CD4-positive, CD25-positive, alpha-beta regulatory T cell (primary cell): Measurements from ENCODE around the gene PACSIN3. TPM values are rescaled to one million over a fixed set of nuclear protein-coding genes. Genes with fewer than 3 reads are reported as not detected.

ENCODE experiments used
- ATAC-seq, 2 donors: fragments of 150-1000 bp; cut with Tn5 transposase; one replicate each; pipeline ENCODE4 v1.10.0; 2021; ENCODE audit warnings: low read depth in 2 of 2, moderate number of reproducible peaks in 2 of 2, moderate library complexity in 1 of 2
- DNase-seq, 3 donors: peaks; one replicate each; pipeline versions ENCODE4 v3.0.0 to v3.0.0-alpha.2; 2012 to 2022; ENCODE audit warnings: mixed read lengths in 1 of 3
- H3K27ac ChIP-seq: one replicate; pipeline ENCODE4 v1.7.0; 2013; ENCODE audit warnings: mild to moderate bottlenecking, low read length; ENCODE audit not compliant: insufficient read depth, poor library complexity, severe bottlenecking
- H3K27me3 ChIP-seq: one replicate; pipeline ENCODE4 v1.7.0; 2013; ENCODE audit warnings: low read length; ENCODE audit not compliant: control insufficient read depth, insufficient read depth
- H3K36me3 ChIP-seq: one replicate; pipeline ENCODE4 v1.7.0; 2013; ENCODE audit warnings: mild to moderate bottlenecking, low read length, moderate library complexity; ENCODE audit not compliant: control insufficient read depth, insufficient read depth
- H3K4me1 ChIP-seq: 2 replicates; pipeline ENCODE4 v1.7.0; 2013; ENCODE audit warnings: mild to moderate bottlenecking, low read length; ENCODE audit not compliant: insufficient read depth, control insufficient read depth, poor library complexity, severe bottlenecking
- H3K4me3 ChIP-seq: one replicate; pipeline ENCODE4 v1.7.0; 2013; ENCODE audit warnings: low read depth, mild to moderate bottlenecking, low read length, moderate library complexity
- H3K9me3 ChIP-seq, 2 experiments: 1 replicate in 1 of 2; 2 replicates in 1 of 2; pipeline ENCODE4 v1.7.0; 2013; ENCODE audit warnings: low read length in 2 of 2, mild to moderate bottlenecking in 1 of 2, moderate library complexity in 1 of 2; ENCODE audit not compliant: control insufficient read depth in 2 of 2
- H3K27ac Mint-ChIP-seq, 3 donors: one replicate each; pipeline ENCODE4 v1.8.0; 2020 to 2022; ENCODE audit warnings: mild to moderate bottlenecking in 3 of 3, mixed read lengths in 3 of 3, moderate library complexity in 2 of 3
- H3K27me3 Mint-ChIP-seq: one replicate; pipeline ENCODE4 v1.8.0; 2022; ENCODE audit warnings: mild to moderate bottlenecking, mixed read lengths
- H3K36me3 Mint-ChIP-seq: one replicate; pipeline ENCODE4 v1.8.0; 2020; ENCODE audit warnings: mixed read lengths
- H3K4me1 Mint-ChIP-seq, 4 donors: one replicate each; pipeline ENCODE4 v1.8.0; 2020 to 2022; ENCODE audit warnings: mixed read lengths in 4 of 4, mild to moderate bottlenecking in 1 of 4
- H3K4me3 Mint-ChIP-seq, 4 donors: one replicate each; pipeline ENCODE4 v1.8.0; 2020 to 2022; ENCODE audit warnings: mild to moderate bottlenecking in 4 of 4, mixed read lengths in 4 of 4, moderate library complexity in 3 of 4
- H3K9me3 Mint-ChIP-seq, 7 donors: one replicate each; pipeline ENCODE4 v1.8.0; 2020 to 2022; ENCODE audit warnings: mixed read lengths in 7 of 7, mild to moderate bottlenecking in 3 of 7, moderate library complexity in 2 of 7
- polyA plus RNA-seq, 4 donors: library from polyadenylated mRNA; unstranded; fragments of 300-500 nt; fragmentation: Illumina TruSeq; gene quantifications; one replicate each; pipeline ENCODE4 v1.2.3, GENCODE V29; 2021
- total RNA-seq: library from RNA; stranded (reverse); gene quantifications from one replicate; pipeline ENCODE4 v1.2.3, GENCODE V29; 2022

PACSIN3 gene
- total RNA-seq (not detected), polyA plus RNA-seq (under 1 TPM in 1 of 4 donors, not detected in 3; 0.85 TPM)

DNA sequence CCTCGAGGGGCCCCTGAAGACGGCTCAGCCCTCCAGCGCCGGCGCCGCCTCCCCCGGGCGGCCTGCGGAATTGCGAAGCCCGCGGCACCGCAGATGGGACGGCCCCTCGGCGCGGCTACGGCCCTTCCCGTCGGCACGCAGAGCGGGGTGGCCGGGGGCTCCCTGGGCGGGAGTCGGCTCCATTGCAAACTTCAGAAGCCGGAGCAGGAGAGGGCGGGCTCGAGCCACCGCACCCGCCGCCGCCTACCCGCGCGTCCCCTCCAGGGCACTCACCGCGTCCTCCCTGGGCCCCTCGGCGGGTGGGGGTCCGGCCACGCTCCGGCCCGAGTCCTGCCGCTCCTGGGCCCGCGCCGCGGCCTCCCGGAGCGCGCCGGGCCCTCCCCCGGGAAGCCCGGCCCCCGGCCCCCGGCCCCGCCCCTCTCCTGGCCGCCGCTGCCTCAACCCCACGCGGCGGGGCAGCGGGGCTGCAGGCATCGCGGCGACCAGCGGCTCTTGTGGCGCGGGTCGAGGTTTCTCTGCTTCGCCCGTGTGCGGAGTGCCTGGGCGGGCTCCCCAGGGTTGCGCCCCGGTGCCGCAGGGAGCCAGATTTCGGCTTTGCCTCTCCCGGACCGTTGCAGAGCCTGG is at the start of gene PACSIN3:
PACSIN3 (minus strand) TSS at position 359 of the 624 bp plus-strand sequence. CDS start 3,707 bp downstream, outside the sequence.
- Mint-ChIP-seq H3K27ac (peak within 1 kb of the TSS in 1 of 3 donors; percentile 42), H3K9me3 (no peaks in the 10 kb centered on the region), H3K4me1 (peaks cover 0 to 12% (median 3%) of the 10 kb centered on the region in 4 donors), H3K4me3 (peak within 1 kb of the TSS; percentile 77 to 90 (median 84)), H3K27me3 (peaks cover 40% of the 10 kb centered on the region), H3K36me3 (no peaks in the 10 kb centered on the region)
- Histone ChIP-seq H3K27ac (no peak within 1 kb of the TSS), H3K36me3 (no peaks in the 10 kb centered on the region), H3K27me3 (peaks cover 17% of the 10 kb centered on the region), H3K4me3 (no peak within 1 kb of the TSS), H3K4me1 (peaks cover 21% of the 10 kb centered on the region), H3K9me3 (no peaks in the 10 kb centered on the region)
- ATAC-seq = peak; percentile 48 to 52
- peak; percentile 19 to 46 (median 33) for DNase-seq

- H3K27me3 ChIP-seq = no peaks in the 10 kb centered on the region
- Mint-ChIP-seq H3K4me1 (peaks cover 0 to 13% (median 7%) of the 10 kb centered on the region in 4 donors), H3K4me3 (peak overlapping the region in 1 of 4 donors; percentile 38), H3K27ac (peak overlapping the region in 2 of 3 donors; percentile 36 to 52), H3K27me3 (no peaks in the 10 kb centered on the region), H3K9me3 (no peaks in the 10 kb centered on the region), H3K36me3 (peaks cover 26% of the 10 kb centered on the region)
- H3K9me3 ChIP-seq = no peaks in the 10 kb centered on the region
- H3K36me3 ChIP-seq = peaks cover 42% of the 10 kb centered on the region
- no peak overlapping the region for H3K27ac ChIP-seq
- no peaks in the 10 kb centered on the region for H3K4me1 ChIP-seq
- H3K4me3 ChIP-seq = no peak overlapping the region
- DNase-seq = no peak
- no peak for ATAC-seq
Measured at GRCh38 chr11:47235163-47235562, 48.9 kb upstream of the PACSIN3 start.

DNA sequence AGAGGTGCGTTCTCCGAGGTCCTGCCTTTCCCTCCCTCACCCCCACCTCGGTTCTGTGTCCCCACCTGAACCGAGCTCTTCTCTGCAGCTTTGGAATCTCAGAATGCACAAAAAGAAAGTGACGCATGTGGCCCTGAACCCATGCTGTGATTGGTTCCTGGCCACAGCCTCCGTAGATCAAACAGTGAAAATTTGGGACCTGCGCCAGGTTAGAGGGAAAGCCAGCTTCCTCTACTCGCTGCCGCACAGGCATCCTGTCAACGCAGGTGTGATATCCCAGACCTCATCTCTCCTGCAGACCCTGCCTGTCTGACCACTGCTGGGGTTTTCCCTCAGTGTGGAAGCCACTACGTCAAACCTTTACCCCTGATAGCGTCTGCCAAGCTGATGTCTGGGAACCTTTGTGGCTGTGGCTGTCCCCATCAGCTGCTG is 48.5 kb upstream of the PACSIN3 start:
- no peak overlapping the region for H3K27ac ChIP-seq
- peaks cover 26% of the 10 kb centered on the region for H3K36me3 Mint-ChIP-seq
- H3K27ac Mint-ChIP-seq = peak overlapping the region in 2 of 3 donors; percentile 3 to 52
- peak overlapping the region in 2 of 4 donors; percentile 38 to 64 for H3K4me3 Mint-ChIP-seq
- H3K27me3 ChIP-seq = no peaks in the 10 kb centered on the region
- H3K4me1 Mint-ChIP-seq = peaks cover 0 to 13% (median 7%) of the 10 kb centered on the region in 4 donors
- ATAC-seq = peak in 1 of 2 donors; percentile 26
- no peak overlapping the region for H3K4me3 ChIP-seq
- no peaks in the 10 kb centered on the region for H3K27me3 Mint-ChIP-seq
- no peaks in the 10 kb centered on the region for H3K9me3 ChIP-seq
- peak in 1 of 3 donors; percentile 17 for DNase-seq
- H3K4me1 ChIP-seq = no peaks in the 10 kb centered on the region
- H3K36me3 ChIP-seq = peaks cover 37% of the 10 kb centered on the region
- no peaks in the 10 kb centered on the region for H3K9me3 Mint-ChIP-seq

GRCh38 chr11:47233989-47234668 is 47.9 kb upstream of the PACSIN3 start:
- Mint-ChIP-seq H3K27me3 (no peaks in the 10 kb centered on the region), H3K4me3 (peak overlapping the region in 1 of 4 donors; percentile 47), H3K4me1 (peaks cover 0 to 15% (median 9%) of the 10 kb centered on the region in 4 donors), H3K9me3 (no peaks in the 10 kb centered on the region), H3K27ac (peak overlapping the region; percentile 3 to 55 (median 52)), H3K36me3 (peaks cover 26% of the 10 kb centered on the region)
- DNase-seq (peak in 1 of 3 donors; percentile 40), ATAC-seq (peak in 1 of 2 donors; percentile 37)
- Histone ChIP-seq H3K27ac (no peak overlapping the region), H3K4me1 (no peaks in the 10 kb centered on the region), H3K9me3 (no peaks in the 10 kb centered on the region), H3K36me3 (peaks cover 32% of the 10 kb centered on the region), H3K27me3 (no peaks in the 10 kb centered on the region), H3K4me3 (no peak overlapping the region)

DNA sequence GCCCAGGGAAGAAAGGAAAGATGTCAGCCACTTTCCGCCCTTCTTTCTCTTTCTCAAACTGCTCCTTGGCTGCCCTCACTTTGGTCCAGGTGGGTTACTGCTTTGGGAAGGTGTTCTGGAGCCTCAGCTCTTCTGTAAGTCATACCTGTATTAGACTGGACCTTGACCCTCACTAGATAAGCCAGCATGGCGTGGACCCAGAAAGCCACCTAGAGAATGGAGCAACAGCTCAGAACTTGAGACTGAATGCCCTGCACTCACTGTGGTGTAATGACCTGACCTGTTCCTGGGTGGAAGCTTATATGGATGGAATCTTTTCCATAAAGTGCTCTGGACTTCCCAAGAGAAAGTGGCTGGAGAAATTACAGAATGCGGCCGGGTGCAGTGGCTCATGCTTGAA is 46.8 kb upstream of the PACSIN3 start:
- Mint-ChIP-seq H3K36me3 (peaks cover 24% of the 10 kb centered on the region), H3K9me3 (no peaks in the 10 kb centered on the region)

DNA sequence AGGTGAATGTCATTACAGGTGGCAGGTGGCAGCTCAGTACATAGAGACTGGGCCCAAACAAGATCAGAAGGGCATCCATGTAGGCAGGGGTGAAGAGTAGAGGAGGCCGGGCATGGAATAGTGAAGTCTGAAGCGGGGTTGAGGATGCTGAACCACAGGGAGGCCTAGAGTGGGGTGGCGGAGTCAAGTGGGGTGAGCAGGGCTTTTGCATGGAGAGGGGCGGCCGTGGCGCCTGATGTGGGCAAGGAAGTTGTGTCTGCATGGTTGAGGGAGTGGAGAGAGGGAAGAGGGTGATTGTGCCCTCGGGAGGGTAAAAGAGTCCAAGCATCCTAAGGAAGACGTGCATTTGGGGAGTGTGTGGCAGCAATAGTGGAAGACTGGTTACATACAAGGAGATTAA is 42.9 kb upstream of the PACSIN3 start:
- peak overlapping the region in 2 of 3 donors; percentile 11 to 94 for H3K27ac Mint-ChIP-seq
- H3K4me1 ChIP-seq = no peaks in the 10 kb centered on the region
- H3K36me3 ChIP-seq = peaks cover 38% of the 10 kb centered on the region
- no peaks in the 10 kb centered on the region for H3K27me3 ChIP-seq
- peak overlapping the region in 1 of 4 donors; percentile 75 for H3K4me3 Mint-ChIP-seq
- no peak overlapping the region for H3K27ac ChIP-seq
- no peaks in the 10 kb centered on the region for H3K9me3 Mint-ChIP-seq
- no peaks in the 10 kb centered on the region for H3K27me3 Mint-ChIP-seq
- ATAC-seq (no peak), DNase-seq (no peak)
- H3K4me3 ChIP-seq = no peak overlapping the region
- peaks cover 21% of the 10 kb centered on the region for H3K36me3 Mint-ChIP-seq
- H3K9me3 ChIP-seq = no peaks in the 10 kb centered on the region
- H3K4me1 Mint-ChIP-seq = peaks cover 5 to 22% (median 14%) of the 10 kb centered on the region in 4 donors

More for the DNA sequence above, 46.8 kb upstream of the PACSIN3 start:
- Mint-ChIP-seq H3K4me3 (no peak overlapping the region), H3K27me3 (no peaks in the 10 kb centered on the region), H3K27ac (no peak overlapping the region), H3K4me1 (peaks cover 0 to 19% (median 9%) of the 10 kb centered on the region in 4 donors)
- Histone ChIP-seq H3K9me3 (no peaks in the 10 kb centered on the region), H3K27ac (no peak overlapping the region), H3K27me3 (no peaks in the 10 kb centered on the region), H3K36me3 (peaks cover 28% of the 10 kb centered on the region), H3K4me3 (no peak overlapping the region), H3K4me1 (no peaks in the 10 kb centered on the region)
- no peak for ATAC-seq
- no peak for DNase-seq

- Mint-ChIP-seq H3K27ac (peak overlapping the region; percentile 48 to 56 (median 53)), H3K36me3 (peaks cover 34% of the 10 kb centered on the region), H3K27me3 (no peaks in the 10 kb centered on the region), H3K4me1 (peaks cover 5 to 21% (median 14%) of the 10 kb centered on the region in 4 donors), H3K9me3 (no peaks in the 10 kb centered on the region), H3K4me3 (peak overlapping the region in 3 of 4 donors; percentile 42 to 68 (median 59))
- H3K4me1 ChIP-seq = no peaks in the 10 kb centered on the region
- DNase-seq = peak in 1 of 3 donors; percentile 67
- peak; percentile 39 to 67 for ATAC-seq
- peak overlapping the region; percentile 38 for H3K27ac ChIP-seq
- H3K27me3 ChIP-seq = no peaks in the 10 kb centered on the region
- peak overlapping the region; percentile 48 for H3K4me3 ChIP-seq
- H3K36me3 ChIP-seq = peaks cover 45% of the 10 kb centered on the region
- no peaks in the 10 kb centered on the region for H3K9me3 ChIP-seq
Measured at GRCh38 chr11:47225552-47226400, 39.5 kb upstream of the PACSIN3 start.
